BJ (cell line): ENCODE results near the gene DENND1A. TPM values are rescaled to one million over a fixed set of nuclear protein-coding genes. Genes with fewer than 3 reads are reported as not detected.

Experiments
- CTCF ChIA-PET: fragments of 350-600 bp; formaldehyde crosslinking; extraction: SDS; loops from one replicate; lab custom pipeline; 2021; ENCODE audit warnings: antibody characterized with exemption, inconsistent platforms; lab: Yijun Ruan, JAX
- POLR2A ChIA-PET: fragments of 300-600 bp; sonication (Branson Sonifier 250); formaldehyde crosslinking; extraction: SDS; loops from one replicate; lab custom pipeline; 2021; ENCODE audit warnings: antibody characterized with exemption; lab: Charles Lee
- DNase-seq: peaks from one replicate; pipeline ENCODE4 v3.0.0-alpha.2; 2011; ENCODE audit warnings: low read depth
- H3K27me3 ChIP-seq: 2 replicates; pipeline ENCODE4 v1.6.0; 2011; ENCODE audit warnings: low read length; ENCODE audit not compliant: control insufficient read depth, insufficient read depth
- H3K36me3 ChIP-seq: 2 replicates; pipeline ENCODE4 v1.5.1; 2011; ENCODE audit warnings: low read length; ENCODE audit not compliant: control insufficient read depth, insufficient read depth
- H3K4me3 ChIP-seq: 2 replicates; pipeline ENCODE4 v1.5.1; 2011; ENCODE audit warnings: low read depth, mild to moderate bottlenecking, control low read depth, low read length
- polyA plus RNA-seq: library from polyadenylated mRNA; depleted of rRNA; stranded (reverse); fragments of >200 nt; gene quantifications from 2 replicates; pipeline ENCODE4 v1.2.3, GENCODE V29; 2011
- TF ChIP-seq, protein P1 (sequence below): IDR thresholded peaks from 2 replicates; pipeline ENCODE4 v1.5.1; 2011; ENCODE audit warnings: low read depth, mild to moderate bottlenecking, control low read depth, inconsistent platforms, low read length, moderate library complexity; ENCODE audit not compliant: insufficient read depth

The DENND1A gene
- polyA plus RNA-seq, 1 experiment = 24.0 TPM

DNA sequence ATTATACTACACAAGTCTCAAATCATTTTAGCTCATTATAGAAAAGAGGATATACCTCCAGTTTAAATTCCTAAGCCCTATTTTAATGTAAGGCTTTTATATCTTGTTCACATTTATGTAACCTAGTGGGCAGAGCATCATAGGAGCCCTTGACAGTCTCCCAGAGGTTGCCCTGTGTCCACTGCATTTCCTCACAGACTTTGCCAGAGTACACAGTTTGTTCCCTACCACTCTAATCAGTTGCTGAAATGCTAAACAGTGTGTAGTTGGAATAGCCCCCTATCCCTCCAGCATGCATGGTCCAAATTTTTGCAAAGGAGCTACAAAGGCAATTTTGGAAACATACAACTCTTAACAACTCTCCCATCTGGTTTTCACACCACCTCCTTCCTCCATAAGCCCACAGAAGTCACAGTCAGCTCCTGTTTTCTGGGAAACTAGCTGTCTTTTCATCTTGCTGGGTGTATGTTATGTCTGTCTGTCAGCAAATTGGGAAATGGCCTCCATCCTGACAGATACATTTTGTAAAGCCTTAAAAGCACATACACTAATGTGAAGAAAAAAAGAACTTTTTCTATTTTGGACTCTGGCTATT, 212.2 kb downstream of the DENND1A start:
- H3K36me3 ChIP-seq = peaks cover 2% of the 10 kb centered on the region; the same call in 1 of the 2 replicates
- ChIA-PET CTCF (no interaction called here), POLR2A (interaction anchor here (0.5 kb wide), 1 partner anchor 124 kb away, joined by 3 read pairs; no protein-coding TSS in a partner anchor)
- no peaks in the 10 kb centered on the region for H3K27me3 ChIP-seq
- no peak overlapping the region for H3K4me3 ChIP-seq
- no peak for DNase-seq
- TF ChIP-seq, protein P1, sequence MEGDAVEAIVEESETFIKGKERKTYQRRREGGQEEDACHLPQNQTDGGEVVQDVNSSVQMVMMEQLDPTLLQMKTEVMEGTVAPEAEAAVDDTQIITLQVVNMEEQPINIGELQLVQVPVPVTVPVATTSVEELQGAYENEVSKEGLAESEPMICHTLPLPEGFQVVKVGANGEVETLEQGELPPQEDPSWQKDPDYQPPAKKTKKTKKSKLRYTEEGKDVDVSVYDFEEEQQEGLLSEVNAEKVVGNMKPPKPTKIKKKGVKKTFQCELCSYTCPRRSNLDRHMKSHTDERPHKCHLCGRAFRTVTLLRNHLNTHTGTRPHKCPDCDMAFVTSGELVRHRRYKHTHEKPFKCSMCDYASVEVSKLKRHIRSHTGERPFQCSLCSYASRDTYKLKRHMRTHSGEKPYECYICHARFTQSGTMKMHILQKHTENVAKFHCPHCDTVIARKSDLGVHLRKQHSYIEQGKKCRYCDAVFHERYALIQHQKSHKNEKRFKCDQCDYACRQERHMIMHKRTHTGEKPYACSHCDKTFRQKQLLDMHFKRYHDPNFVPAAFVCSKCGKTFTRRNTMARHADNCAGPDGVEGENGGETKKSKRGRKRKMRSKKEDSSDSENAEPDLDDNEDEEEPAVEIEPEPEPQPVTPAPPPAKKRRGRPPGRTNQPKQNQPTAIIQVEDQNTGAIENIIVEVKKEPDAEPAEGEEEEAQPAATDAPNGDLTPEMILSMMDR = no peak

DNA sequence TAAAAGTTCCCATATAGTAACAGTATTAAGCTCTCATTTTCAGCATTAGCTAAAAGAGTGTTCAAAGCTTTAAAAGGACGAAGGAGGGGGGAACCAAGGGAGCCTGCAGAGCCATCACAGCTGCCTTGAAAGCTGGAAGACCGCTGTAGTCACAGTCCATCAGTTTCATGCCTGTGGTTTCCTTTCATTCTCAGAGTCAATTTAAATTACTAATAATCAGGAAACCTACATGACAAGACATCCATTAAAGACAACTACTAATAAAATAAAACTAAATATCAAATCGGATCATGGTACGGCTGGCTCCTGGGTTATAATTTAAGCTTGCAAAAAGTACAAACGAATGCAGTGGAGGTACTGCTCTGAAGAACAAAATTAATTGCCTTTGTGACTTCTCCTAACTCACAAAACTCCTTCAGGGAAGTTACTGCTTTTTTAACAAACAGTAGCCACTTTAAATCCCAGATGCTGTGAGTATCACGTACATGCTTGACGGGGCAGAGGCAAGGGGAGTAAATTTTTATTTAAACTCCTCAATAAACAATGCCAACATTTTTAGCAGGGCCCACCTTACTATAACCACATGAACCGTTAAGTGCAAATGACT, 213.5 kb downstream of the DENND1A start:
- CTCF ChIA-PET = no interaction called here
- POLR2A ChIA-PET = interaction anchor here (0.7 kb wide), 1 partner anchor 74 kb away, joined by 3 read pairs; no protein-coding TSS in a partner anchor

DNA sequence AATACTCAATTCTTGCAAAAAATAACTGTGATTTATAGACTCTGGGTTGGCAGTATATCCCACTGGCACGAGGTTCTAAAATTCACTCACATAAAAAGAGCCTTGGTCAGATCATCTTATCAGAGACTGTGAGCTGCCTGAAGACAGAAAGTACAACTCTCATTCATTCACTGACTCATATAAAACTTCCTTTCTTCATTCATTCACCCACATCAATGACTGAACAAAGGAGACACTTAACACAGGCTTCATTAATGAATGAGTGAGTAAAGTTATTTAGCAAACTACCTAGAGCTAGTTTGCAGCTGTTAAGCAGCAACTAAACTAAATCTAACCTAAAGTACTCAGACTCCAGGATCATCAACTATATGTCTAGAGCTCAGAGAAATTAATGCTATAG, 214.7 kb downstream of the DENND1A start:
- ChIA-PET POLR2A (no interaction called here), CTCF (no interaction called here)
- Histone ChIP-seq H3K4me3 (no peak overlapping the region), H3K36me3 (no peaks in the 10 kb centered on the region), H3K27me3 (no peaks in the 10 kb centered on the region)
- DNase-seq = no peak
- TF ChIP-seq, protein P1 = no peak

More for the DNA sequence above, 213.5 kb downstream of the DENND1A start:
- Histone ChIP-seq H3K4me3 (no peak overlapping the region), H3K27me3 (no peaks in the 10 kb centered on the region), H3K36me3 (0 out of 2 replicates have a peak, but pooled peaks cover 2% of the 10 kb centered on the region)
- no peak for DNase-seq
- TF ChIP-seq, protein P1 = no peak

DNA sequence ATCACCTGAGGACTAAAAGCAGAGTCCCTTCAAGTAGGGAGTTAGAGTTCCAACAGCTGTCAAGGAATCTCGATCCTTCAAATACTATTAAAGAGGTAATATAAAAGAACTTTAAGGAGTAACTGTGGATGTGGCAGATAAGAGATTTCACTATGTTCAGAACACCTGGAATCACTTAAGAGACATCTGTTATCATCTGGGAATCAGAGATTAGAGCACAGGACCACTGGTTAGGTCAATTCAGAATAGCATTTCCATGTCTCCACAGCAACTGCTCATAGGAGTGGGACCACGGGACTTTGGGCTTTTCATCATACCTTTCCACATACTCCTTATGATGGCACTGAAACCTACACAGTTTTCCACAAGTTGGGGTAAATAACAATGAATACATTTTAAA, 216.6 kb downstream of the DENND1A start:
- DNase-seq = no peak
- CTCF ChIA-PET = no interaction called here
- H3K4me3 ChIP-seq = no peak overlapping the region
- TF ChIP-seq, protein P1 = no peak
- H3K36me3 ChIP-seq = no peaks in the 10 kb centered on the region
- POLR2A ChIA-PET = no interaction called here
- no peaks in the 10 kb centered on the region for H3K27me3 ChIP-seq

DNA sequence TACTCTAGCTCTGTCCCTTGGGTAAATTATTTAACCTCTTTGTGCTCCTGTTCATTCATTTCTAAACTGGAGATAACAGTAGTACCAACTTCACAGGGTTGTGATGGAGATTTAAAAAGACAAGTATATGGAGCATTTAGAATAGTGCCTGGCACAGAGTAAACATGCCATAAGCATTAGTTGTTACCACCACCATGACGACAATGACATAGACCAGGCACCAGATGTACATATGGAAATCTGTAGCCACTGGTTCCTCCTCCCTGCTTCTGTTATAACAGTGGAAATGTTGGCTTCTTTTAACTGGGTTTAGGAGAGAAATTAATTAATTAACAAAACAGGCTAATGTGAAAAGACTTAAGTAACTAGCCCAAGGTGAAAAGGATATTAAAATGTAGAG, 217.5 kb downstream of the DENND1A start:
- TF ChIP-seq, protein P1 = no peak
- ChIA-PET CTCF (interaction anchor here (1.2 kb wide), 1 partner anchor 329 kb away, joined by 4 read pairs; no protein-coding TSS in a partner anchor), POLR2A (no interaction called here)
- DNase-seq = no peak
- H3K4me3 ChIP-seq = no peak overlapping the region
- H3K27me3 ChIP-seq = no peaks in the 10 kb centered on the region
- no peaks in the 10 kb centered on the region for H3K36me3 ChIP-seq
